SH-SY5Y (cell line): ENCODE measurements around the gene ERLEC1.

Experiments used
- GATA2 ChIP-seq: IDR thresholded peaks from 2 replicates; pipeline ENCODE4 v1.6.1; 2011; ENCODE audit warnings: mild to moderate bottlenecking, low read depth, low read length
- GATA3 ChIP-seq: IDR thresholded peaks from 2 replicates; pipeline ENCODE4 v1.6.1; 2011; ENCODE audit warnings: low read depth, mild to moderate bottlenecking, low read length, moderate library complexity

DNA sequence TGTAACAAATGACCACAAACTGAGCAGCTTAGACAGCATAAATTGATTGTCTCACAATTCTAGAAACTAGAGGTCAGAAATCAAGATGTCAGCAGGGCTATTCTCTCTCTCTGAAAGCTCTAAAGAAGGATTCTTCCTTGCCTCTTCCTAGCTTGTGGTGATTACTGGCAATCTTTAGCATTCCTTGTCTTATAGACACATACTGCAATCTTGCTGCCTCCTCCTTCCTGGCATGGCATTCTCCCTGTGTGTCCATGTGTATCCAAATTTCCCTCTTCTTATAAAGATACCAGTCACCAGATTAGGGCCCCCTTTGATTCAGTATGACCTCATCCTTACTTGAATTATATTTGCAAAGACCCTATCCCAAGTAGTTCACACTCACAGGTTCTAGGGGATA lies 2.4 kb upstream of the ERLEC1 start:
- TF ChIP-seq GATA2 (no peak), GATA3 (no peak)
